Stimulated activated CD4-positive, alpha-beta T cell treated with anti-CD3 and anti-CD28 coated beads, TNF-alpha, amount 100 ng/mL, for 24 hours (primary cell): ENCODE results near the gene PHF14.

Source experiments
- DNase-seq, 3 experiments: peaks; one replicate each; pipeline ENCODE4 v3.0.0-alpha.2; 2020; ENCODE audit warnings: low read depth in 3 of 3

The PHF14 gene

GRCh38 chr7:11109659-11110058 is 136.0 kb downstream of the PHF14 start:
- DNase-seq: no peak

DNA sequence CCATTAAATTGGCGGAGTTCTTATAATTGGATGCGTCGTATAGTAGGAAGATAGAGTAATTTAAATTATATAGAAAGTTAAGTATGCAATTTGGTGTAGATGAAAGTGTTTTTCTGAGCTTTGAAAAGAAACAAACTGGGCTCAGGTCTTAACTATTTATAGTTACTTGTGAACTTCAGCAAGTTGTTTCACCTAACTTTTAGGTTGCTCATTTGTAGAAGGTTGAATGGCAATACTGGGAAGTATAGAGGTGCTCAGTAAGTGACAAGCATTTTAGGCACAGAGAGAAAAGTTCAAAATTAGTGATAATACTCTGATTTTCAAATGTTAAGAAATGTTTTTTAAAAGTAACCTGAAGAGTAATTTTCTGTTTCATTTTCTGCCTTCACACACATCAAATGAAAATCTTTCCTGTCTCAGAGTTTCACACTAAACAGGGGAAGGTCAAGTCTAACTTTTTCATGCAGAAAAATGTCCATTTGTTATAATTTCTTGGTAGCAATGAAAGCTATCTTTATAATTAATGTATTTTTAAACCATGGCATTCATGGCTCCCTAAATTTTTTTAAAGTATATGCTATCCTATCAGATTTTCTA is 146.5 kb downstream of the PHF14 start:
- DNase-seq: no peak

DNA sequence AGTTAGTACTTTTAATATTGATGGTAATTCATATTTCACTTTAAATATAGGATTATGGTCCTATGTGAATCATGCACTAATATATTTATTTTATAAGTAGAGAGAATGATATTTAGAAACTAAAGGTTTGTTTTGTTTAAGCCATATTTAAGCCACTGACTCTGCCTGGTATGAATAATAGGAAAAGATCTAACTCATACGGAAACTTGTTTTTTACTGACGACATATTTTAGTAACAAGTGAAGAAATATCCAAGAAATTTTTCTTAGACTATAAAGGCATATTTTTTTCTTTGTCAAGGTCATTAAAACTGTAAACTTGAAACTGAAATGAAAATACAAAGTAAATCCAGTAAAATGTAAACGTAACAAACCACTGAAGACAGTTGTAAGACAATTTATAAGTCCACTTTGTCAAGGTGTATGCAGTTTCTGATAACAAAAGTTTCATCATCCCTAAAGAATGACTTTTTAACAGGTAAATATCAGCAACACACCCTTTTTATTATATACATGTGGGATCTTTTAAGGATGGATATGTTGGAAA is 147.1 kb downstream of the PHF14 start:
- DNase-seq: no peak

DNA sequence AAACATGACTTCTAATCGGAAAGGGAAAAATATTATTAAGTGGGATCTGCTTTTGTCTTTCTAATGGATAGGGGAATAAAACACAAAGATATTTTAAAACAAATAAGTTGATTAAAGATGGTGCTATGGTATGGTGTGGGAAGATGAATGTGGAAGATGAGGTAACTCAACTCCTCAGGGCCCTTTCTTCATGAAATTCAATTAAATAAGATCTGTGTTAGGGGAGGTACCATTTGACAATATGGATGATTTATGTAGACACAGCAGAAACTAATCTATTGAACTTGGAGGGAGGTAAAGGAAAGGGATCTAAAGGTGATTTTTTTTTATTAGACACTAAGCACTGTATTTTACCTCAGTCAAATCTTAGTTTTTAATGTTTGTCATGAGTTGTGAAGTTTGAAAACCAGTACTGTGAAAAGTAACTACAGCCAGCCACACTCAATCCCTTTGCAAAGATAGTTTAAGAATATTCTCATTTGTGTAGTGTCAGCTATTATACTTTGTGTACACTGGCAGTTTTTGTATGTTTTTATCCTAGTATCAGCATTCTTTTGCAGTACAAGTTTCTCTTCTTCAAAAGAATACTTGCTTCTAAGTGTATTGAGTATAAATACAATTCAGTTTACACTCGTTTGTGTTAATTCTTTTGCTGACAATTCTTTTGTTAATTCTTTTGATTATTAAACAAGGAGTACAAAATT is 151.3 kb downstream of the PHF14 start:
- no peak for DNase-seq

DNA sequence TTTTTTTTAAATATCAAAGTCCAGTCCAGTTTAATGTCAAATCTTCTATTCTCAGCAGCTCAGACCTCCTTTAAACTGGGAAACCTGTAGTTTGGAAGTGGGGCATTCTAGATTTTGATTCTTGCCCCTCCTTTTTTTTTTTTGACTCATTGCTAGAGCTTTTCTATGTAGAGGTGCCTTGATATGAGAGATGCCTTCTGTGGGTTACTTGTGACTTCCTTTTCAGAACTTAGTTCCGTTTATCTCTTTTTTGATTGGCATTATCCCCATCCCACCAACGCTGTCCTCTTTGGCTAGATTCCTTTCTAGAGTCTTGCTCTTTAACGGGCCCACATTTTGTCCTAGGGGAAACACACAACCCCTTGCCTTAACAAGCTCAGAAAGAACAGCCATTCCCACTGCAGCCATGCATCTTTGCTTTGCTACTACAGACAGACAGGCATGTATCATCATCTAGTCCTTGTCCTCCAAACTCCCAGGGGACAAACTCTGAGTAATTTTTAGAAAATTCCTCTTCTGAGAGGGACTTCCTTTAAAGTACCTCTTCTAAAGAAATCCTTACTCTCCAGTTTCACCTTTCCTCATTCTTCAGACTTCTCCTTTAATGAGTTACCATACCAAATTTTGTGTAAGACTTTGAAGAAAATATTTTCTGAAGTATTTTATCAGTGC is 153.6 kb downstream of the PHF14 start:
- no peak for DNase-seq

- no peak for DNase-seq
Observed at GRCh38 chr7:11127988-11128387, 154.3 kb downstream of the PHF14 start.

GRCh38 chr7:11128498-11128897 is 154.8 kb downstream of the PHF14 start:
- no peak for DNase-seq

DNA sequence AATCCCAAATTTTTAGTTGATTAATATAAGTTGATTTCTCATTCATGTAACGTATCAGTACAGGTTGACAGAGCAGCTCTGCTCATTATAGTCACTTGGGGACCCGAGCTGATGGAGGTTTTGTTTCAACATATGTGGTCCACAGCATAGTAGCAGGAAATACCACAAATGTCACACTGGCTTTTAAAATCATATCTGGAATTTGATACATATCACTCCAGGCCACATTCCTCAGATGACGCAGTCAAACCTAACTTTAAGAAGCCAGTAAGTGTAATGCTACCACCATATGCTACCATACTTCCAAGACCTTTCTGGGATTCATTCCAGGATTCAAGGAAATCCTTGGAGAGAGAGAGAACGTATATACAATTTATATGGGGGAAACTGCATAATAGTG is 156.3 kb downstream of the PHF14 start:
- no peak for DNase-seq

- DNase-seq: no peak
Observed at GRCh38 chr7:11130601-11131000, 156.9 kb downstream of the PHF14 start.

DNA sequence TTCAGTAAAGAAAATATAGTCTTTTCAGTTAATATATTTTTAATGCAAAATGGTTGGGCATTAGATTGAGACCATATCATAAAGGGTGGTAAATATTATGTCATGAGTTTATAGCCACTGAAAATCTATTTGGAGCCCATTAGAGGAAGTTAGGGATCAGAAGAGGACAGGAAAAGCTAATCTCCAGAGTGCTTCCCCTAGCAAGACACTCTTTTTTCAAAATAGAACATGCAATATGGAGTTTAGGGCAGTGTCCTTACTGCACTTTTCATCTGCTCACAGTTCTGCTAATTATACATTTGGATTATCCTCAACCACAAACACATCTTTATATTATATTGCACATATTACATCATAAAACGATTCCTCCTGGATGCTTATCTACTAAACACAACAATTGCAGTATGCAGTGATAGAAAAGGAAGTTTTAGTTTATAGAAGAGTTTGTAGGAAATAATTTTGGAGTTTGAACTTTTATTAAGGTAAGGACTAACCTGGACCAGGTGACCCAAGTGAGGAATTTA is 159.8 kb downstream of the PHF14 start:
- no peak for DNase-seq

GRCh38 chr7:11135573-11135972 is 161.9 kb downstream of the PHF14 start:
- DNase-seq: no peak

DNA sequence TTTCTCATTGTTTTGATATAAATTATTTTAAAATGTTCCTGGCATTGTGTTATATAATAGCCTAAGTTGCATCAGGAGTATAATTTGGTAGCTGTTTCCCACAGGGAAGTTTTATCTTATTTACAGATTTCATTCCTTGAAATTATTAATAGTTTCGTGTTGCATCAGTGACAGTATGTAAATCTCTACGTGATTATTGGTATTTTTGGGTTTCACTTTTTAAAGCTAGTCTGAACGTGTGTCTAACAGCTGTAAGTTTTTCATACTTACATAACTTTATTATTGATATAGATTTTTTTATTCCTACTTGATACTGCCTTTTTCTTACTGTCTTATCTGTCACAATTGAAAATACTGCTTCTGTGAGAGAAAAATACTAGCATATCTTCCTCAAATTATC is 167.9 kb downstream of the PHF14 start:
- DNase-seq: no peak

DNA sequence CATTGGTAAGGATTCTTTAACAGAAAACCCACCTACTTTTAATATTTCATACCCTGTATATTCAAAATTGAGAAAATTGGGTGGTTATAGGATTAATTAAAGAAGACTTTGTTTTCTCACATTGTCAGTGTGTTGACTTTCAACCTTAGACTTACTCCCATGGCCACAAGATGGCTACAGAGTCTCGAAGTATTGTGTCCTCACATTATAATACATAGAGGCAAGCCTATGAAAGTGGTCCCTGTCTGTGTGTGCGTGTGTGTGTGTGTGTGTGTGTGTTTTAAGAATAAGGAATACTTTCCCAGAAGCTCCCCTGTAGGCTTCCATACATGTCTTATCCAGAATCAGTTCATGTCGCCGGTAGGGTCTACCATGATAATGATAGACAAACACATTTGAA is 180.0 kb downstream of the PHF14 start:
- no peak for DNase-seq

GRCh38 chr7:11155883-11156282 is 182.2 kb downstream of the PHF14 start:
- DNase-seq: no peak

- no peak for DNase-seq
Observed at GRCh38 chr7:11161499-11161898, 187.8 kb downstream of the PHF14 start.

- no peak for DNase-seq
Observed at GRCh38 chr7:11163220-11163619, 189.5 kb downstream of the PHF14 start.

GRCh38 chr7:11166051-11166450 is 192.4 kb downstream of the PHF14 start:
- no peak for DNase-seq

GRCh38 chr7:11168650-11169170 is 195.0 kb downstream of the PHF14 start:
- no peak for DNase-seq

DNA sequence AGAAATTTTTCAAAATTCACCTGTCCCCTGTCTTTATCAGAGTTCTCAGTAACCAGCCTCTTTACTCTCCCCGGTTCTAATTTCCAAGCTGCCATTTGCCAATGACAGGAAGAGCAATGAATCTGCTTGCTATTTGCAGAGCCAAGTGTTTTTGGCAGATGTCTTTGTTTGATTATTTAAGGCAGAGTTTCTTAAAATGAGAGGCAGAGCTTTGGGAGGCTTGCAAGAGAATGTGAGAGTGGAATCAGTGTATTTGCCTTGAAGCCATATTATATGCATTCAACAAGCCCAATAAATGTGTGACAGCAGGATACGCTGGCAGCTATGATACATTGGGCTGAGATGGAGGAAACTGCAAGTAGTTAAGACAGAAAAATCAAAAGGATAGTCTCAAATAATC is 196.5 kb downstream of the PHF14 start:
- DNase-seq: no peak

DNA sequence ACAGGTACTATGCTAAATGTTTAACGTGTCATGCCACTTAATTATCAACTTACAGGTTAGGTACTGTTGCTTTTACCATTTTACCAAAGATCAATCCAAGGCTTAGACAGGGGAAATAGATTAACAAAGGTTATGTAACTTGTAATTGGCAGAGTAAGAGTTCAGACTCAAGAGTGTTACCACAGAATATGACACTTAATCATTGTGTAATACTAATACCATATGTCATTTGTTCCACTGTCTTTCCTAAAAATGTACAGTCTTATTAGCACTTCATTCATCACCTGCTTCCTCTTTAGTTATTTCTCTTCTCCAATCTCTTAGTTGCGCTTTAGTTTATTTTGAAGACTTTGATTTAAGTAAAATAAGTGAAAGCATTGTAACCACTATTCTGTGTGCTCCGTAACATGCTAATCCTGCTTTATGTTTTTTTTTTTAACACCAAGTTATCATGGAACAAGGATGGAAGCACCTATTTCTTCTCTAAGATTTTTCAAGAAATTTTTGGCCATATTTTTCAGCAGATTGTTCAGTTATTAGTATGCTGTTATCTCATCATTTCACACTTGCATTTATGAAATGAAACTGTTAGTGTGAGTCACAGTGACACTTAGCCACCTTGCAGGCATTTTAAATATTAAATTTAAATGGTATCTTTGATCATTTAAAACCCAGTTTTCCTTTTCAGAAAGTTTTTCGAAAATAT is 197.3 kb downstream of the PHF14 start:
- DNase-seq: no peak

DNA sequence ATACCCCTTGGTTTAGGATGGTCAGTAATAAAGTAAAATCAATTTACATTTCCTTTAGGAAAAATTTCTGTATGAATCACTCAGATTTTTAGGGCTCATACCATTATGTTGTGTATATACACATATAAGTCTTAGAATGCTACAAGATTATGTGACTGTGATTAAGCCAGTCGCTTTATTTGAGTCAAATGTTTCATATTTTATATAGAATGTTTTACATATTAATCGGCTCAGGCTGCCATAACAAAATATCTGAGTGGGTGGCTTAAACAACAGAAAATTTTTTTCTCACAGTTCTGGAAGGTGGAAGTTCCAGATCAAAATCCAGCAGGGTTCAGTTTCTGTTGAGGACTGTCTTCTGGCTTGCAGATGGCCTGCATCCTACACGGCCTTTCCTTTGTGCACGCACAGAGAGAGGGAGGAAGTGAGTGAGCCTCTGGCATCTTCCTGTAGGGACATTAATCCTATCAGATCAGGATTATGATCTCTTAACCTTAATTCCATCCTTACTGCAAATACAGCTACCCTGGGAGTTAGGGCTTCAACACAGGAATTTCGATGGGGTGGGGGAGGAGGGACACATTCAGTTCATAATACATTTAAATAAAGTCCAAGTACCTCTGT is 198.0 kb downstream of the PHF14 start:
- DNase-seq: no peak
